ENCODE data around the gene MEG3. TPM values are rescaled to one million over a fixed set of nuclear protein-coding genes. Genes with fewer than 3 reads are reported as not detected.

Gene MEG3
- total RNA-seq, 1 experiment from 2014 or later: not detected

GRCh38 chr14:100836941-100837804 is 11.3 kb downstream of the MEG3 start:
- no peaks in the 10 kb centered on the region for H3K36me3 Mint-ChIP-seq (ENCODE audit: insufficient read depth, unreplicated experiment)
- BruUV-seq (replicated peaks): no TSS peak
- H3K27ac Mint-ChIP-seq (ENCODE audit: unreplicated experiment): no peak overlapping the region
- no peak overlapping the region for H3K4me3 Mint-ChIP-seq (ENCODE audit: low read depth, unreplicated experiment)
- no peak for TF ChIP-seq CTCF (IDR thresholded peaks at IDR 0.05; ENCODE audit: unreplicated experiment)
- H3K9me3 Mint-ChIP-seq (ENCODE audit: low read depth, unreplicated experiment): no peaks in the 10 kb centered on the region
- CTCF ChIA-PET: no interaction called here
- no peak for DNase-seq
- no peaks in the 10 kb centered on the region for H3K4me1 Mint-ChIP-seq (ENCODE audit: low read depth, unreplicated experiment)
- peaks cover 74% of the 10 kb centered on the region for H3K27me3 Mint-ChIP-seq (ENCODE audit: unreplicated experiment)
- intact Hi-C loops (cut with micrococcal nuclease; ENCODE audit: unreplicated experiment): no loop called here

GRCh38 chr14:100837805-100838350 is 12.0 kb downstream of the MEG3 start:
- DNase-seq: no peak
- peaks cover 68% of the 10 kb centered on the region for H3K27me3 Mint-ChIP-seq (ENCODE audit: unreplicated experiment)
- H3K9me3 Mint-ChIP-seq (ENCODE audit: low read depth, unreplicated experiment): no peaks in the 10 kb centered on the region
- intact Hi-C loops (cut with micrococcal nuclease; ENCODE audit: unreplicated experiment): no loop called here
- TF ChIP-seq CTCF (IDR thresholded peaks at IDR 0.05; ENCODE audit: unreplicated experiment): no peak
- BruUV-seq (replicated peaks): no TSS peak
- no peak overlapping the region for H3K27ac Mint-ChIP-seq (ENCODE audit: unreplicated experiment)
- CTCF ChIA-PET: interaction anchor here (0.5 kb wide), 1 partner anchor 490 kb away, joined by 5 read pairs; no protein-coding TSS in a partner anchor
- no peaks in the 10 kb centered on the region for H3K36me3 Mint-ChIP-seq (ENCODE audit: insufficient read depth, unreplicated experiment)
- H3K4me3 Mint-ChIP-seq (ENCODE audit: low read depth, unreplicated experiment): no peak overlapping the region
- H3K4me1 Mint-ChIP-seq (ENCODE audit: low read depth, unreplicated experiment): no peaks in the 10 kb centered on the region

- no peaks in the 10 kb centered on the region for H3K36me3 Mint-ChIP-seq (ENCODE audit: insufficient read depth, unreplicated experiment)
- H3K4me3 Mint-ChIP-seq (ENCODE audit: low read depth, unreplicated experiment): no peak overlapping the region
- intact Hi-C loops (cut with micrococcal nuclease; ENCODE audit: unreplicated experiment): no loop called here
- no peaks in the 10 kb centered on the region for H3K9me3 Mint-ChIP-seq (ENCODE audit: low read depth, unreplicated experiment)
- TF ChIP-seq CTCF (IDR thresholded peaks at IDR 0.05; ENCODE audit: unreplicated experiment): no peak
- no peaks in the 10 kb centered on the region for H3K4me1 Mint-ChIP-seq (ENCODE audit: low read depth, unreplicated experiment)
- DNase-seq: no peak
- BruUV-seq (replicated peaks): no TSS peak
- CTCF ChIA-PET: interaction anchor here (0.5 kb wide), 1 partner anchor 489 kb away, joined by 5 read pairs; no protein-coding TSS in a partner anchor
- H3K27ac Mint-ChIP-seq (ENCODE audit: unreplicated experiment): no peak overlapping the region
- peaks cover 60% of the 10 kb centered on the region for H3K27me3 Mint-ChIP-seq (ENCODE audit: unreplicated experiment)
These were observed 12.8 kb downstream of the MEG3 start for GRCh38 chr14:100838493-100839314.

GRCh38 chr14:100839315-100839585 is 13.3 kb downstream of the MEG3 start:
- no peak overlapping the region for H3K4me3 Mint-ChIP-seq (ENCODE audit: low read depth, unreplicated experiment)
- no peaks in the 10 kb centered on the region for H3K9me3 Mint-ChIP-seq (ENCODE audit: low read depth, unreplicated experiment)
- no TSS peak for BruUV-seq (replicated peaks)
- H3K36me3 Mint-ChIP-seq (ENCODE audit: insufficient read depth, unreplicated experiment): no peaks in the 10 kb centered on the region
- peaks cover 54% of the 10 kb centered on the region for H3K27me3 Mint-ChIP-seq (ENCODE audit: unreplicated experiment)
- intact Hi-C loops (cut with micrococcal nuclease; ENCODE audit: unreplicated experiment): no loop called here
- no peak for TF ChIP-seq CTCF (IDR thresholded peaks at IDR 0.05; ENCODE audit: unreplicated experiment)
- H3K4me1 Mint-ChIP-seq (ENCODE audit: low read depth, unreplicated experiment): no peaks in the 10 kb centered on the region
- DNase-seq: no peak
- no peak overlapping the region for H3K27ac Mint-ChIP-seq (ENCODE audit: unreplicated experiment)
- CTCF ChIA-PET: no interaction called here

Data from Calu3 (cell line).